HuH-7.5 (cell line): ENCODE measurements around the gene ZBTB7C.

Source experiments
- DNase-seq: peaks from one replicate; pipeline ENCODE4 v3.0.0; 2011; ENCODE audit warnings: low spot score

The ZBTB7C gene

GRCh38 chr18:48058486-48058885 is 350.7 kb downstream of the ZBTB7C start:
- no peak for DNase-seq

GRCh38 chr18:48057018-48057417 is 352.2 kb downstream of the ZBTB7C start:
- DNase-seq = no peak

GRCh38 chr18:48055351-48055750 is 353.8 kb downstream of the ZBTB7C start:
- DNase-seq = no peak

- DNase-seq = no peak
Measured at GRCh38 chr18:48053881-48054816, 355.0 kb downstream of the ZBTB7C start.

- no peak for DNase-seq
Measured at GRCh38 chr18:48052842-48053241, 356.3 kb downstream of the ZBTB7C start.

- no peak for DNase-seq
Measured at GRCh38 chr18:48051945-48052840, 357.0 kb downstream of the ZBTB7C start.

- DNase-seq = no peak
Measured at GRCh38 chr18:48050176-48050575, 359.0 kb downstream of the ZBTB7C start.

- no peak for DNase-seq
Measured at GRCh38 chr18:48049757-48050156, 359.4 kb downstream of the ZBTB7C start.

GRCh38 chr18:48048251-48048650 is 360.9 kb downstream of the ZBTB7C start:
- no peak for DNase-seq

GRCh38 chr18:48046843-48047242 is 362.3 kb downstream of the ZBTB7C start:
- DNase-seq = no peak

GRCh38 chr18:48045744-48046143 is 363.4 kb downstream of the ZBTB7C start:
- DNase-seq = no peak

GRCh38 chr18:48044944-48045343 is 364.2 kb downstream of the ZBTB7C start:
- no peak for DNase-seq

GRCh38 chr18:48043166-48043565 is 366.0 kb downstream of the ZBTB7C start:
- no peak for DNase-seq

GRCh38 chr18:48042431-48042830 is 366.8 kb downstream of the ZBTB7C start:
- DNase-seq = no peak

GRCh38 chr18:48040457-48041110 is 368.6 kb downstream of the ZBTB7C start:
- no peak for DNase-seq

GRCh38 chr18:48039769-48040215 is 369.4 kb downstream of the ZBTB7C start:
- no peak for DNase-seq

GRCh38 chr18:48038636-48039035 is 370.5 kb downstream of the ZBTB7C start:
- no peak for DNase-seq

GRCh38 chr18:48037481-48038271 is 371.5 kb downstream of the ZBTB7C start:
- DNase-seq = no peak

GRCh38 chr18:48036641-48037421 is 372.4 kb downstream of the ZBTB7C start:
- no peak for DNase-seq

GRCh38 chr18:48036226-48036625 is 373.0 kb downstream of the ZBTB7C start:
- DNase-seq = no peak

GRCh38 chr18:48035556-48035860 is 373.7 kb downstream of the ZBTB7C start:
- DNase-seq = no peak
